ENCODE data around the gene ZNF770.
A peak's percentile ranks its signal among the peaks of the same experiment; 100 is the strongest.
"Not testable (repeated sequence)": the region's sequence is repeated elsewhere in the genome, so short reads cannot be mapped to it uniquely, and the experiment has no call there.

ZNF770 gene

GRCh38 chr15:34973512-34973911 is 14.6 kb downstream of the ZNF770 start:
- no peak for DNase-seq (ENCODE audit: low read depth in 2 of 2)

GRCh38 chr15:34970098-34970643 is 17.9 kb downstream of the ZNF770 start:
- DNase-seq (ENCODE audit: low read depth in 2 of 2), result not testable (repeated sequence)

DNA sequence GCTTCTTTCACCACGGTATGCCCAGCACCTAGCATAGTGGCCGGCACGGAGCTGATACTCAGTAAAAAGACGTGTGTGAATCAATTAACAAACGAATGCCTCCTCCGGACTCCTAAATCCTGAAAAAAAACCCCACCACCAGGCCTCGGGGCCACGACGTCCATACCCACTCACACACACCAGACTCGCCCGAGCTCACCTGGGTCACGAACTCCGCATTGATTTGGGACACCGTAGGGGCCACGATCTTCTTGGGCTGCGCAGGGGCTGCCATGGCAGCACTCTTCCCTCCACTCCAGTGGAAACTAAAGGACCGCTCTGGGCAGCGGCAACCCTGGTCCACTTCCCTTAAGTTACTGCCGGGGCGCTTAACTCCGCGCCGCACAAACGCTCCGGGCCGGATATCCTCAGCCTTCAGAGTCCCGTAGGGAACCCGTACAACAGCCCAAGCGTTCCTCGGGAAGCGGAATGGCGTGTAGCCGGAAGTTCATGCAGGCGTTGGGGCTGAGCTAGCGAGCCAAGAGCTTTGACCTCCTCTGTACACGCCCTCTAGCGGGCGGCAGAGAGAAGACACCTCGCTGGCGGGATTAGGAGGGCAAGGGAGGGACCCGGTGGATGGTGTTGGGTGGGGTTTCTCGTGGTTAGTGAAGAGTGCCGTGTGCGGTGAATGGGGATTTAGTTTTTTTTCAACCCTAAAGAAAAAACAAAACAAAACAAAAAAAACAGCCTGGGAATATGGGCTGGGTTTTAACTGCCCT is 18.6 kb downstream of the ZNF770 start, which contains the start of gene AQR:
AQR (minus strand) TSS at position 403 of the 758 bp plus-strand sequence; CDS start at position 274, 129 bp downstream.
- DNase-seq (ENCODE audit: low read depth in 2 of 2), result peak; percentile 72 to 73

DNA sequence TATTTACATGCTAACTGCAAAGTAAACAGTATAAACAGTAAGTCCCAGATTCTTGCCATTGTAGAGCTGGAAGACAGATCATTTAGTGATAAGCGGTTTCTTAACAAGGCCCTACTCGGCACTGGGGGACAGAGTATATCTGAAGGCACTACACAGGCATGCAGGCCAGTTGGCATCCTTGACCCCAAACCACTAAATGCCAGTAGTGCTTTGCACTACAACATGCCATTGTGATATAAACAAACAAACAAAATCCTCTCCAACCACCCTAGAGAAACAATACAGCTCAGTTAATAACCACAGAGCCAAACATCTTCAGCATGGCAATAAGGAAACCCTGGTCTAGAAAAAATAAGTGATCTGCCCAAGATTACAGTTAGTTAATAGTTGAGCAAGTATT is 23.8 kb downstream of the ZNF770 start:
- no peak for DNase-seq (ENCODE audit: low read depth in 2 of 2)

GRCh38 chr15:34953851-34954250 is 34.2 kb downstream of the ZNF770 start:
- DNase-seq (ENCODE audit: low read depth in 2 of 2), result no peak

DNA sequence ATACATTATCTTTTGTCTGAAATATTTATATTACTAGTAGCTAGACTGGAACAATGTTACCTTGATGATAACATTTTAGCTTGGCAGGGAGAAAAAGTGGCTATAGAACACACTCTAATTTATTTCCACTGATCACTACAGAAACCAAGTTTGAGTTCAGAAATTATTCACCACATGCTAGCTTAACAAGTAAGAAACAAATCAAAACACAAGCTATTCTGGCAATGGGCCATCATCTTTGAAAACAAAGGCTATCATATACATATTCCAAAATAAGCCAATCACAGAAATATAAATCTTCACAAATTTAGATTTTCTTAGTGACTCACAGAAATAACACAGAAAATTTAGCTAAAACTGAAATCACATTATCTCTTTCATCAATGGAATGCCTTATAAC is 35.6 kb downstream of the ZNF770 start:
- DNase-seq (ENCODE audit: low read depth in 2 of 2), result no peak

GRCh38 chr15:34951993-34952392 is 36.1 kb downstream of the ZNF770 start:
- no peak for DNase-seq (ENCODE audit: low read depth in 2 of 2)

- DNase-seq (ENCODE audit: low read depth in 2 of 2), result no peak
Measured at GRCh38 chr15:34944936-34945335, 43.2 kb downstream of the ZNF770 start.

GRCh38 chr15:34943711-34944110 is 44.4 kb downstream of the ZNF770 start:
- DNase-seq (ENCODE audit: low read depth in 2 of 2), result no peak

DNA sequence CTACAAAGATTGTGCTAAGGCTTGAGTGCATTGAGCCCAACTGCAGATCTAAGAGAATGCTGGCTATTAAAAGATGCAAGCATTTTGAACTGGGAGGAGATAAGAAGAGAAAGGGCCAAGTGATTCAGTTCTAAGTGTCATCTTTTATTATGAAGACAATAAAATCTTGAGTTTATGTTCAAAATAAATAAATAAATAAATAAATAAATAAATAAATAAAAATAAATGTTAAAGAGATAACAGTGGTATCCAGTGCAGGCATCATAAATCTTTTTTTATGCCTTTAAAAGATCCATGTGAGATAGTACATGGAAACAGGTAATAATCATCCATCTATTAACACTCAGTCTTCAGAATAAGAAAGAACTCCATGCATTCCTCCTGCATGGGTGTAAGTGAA is 44.8 kb downstream of the ZNF770 start:
- DNase-seq (ENCODE audit: low read depth in 2 of 2), result not testable (repeated sequence)

DNA sequence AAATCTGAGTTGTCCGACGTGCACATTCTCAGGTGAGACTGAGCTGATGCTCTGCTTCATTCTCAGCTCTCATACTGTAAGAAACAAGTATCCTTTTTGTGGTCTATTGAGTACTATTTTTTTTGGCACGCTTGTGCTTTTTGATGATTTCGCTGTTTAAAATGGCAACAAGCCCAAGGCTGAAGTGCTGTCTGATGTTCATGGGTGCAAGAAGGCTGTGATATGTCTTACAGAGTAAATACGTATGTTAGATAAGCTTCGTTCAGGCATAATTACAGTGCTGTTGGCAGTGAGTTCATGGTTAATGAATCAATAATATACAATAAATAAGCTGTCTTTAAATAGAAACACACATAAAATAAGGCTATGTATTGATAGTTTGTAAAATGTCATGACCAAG is 45.7 kb downstream of the ZNF770 start:
- no peak for DNase-seq (ENCODE audit: low read depth in 2 of 2)

DNA sequence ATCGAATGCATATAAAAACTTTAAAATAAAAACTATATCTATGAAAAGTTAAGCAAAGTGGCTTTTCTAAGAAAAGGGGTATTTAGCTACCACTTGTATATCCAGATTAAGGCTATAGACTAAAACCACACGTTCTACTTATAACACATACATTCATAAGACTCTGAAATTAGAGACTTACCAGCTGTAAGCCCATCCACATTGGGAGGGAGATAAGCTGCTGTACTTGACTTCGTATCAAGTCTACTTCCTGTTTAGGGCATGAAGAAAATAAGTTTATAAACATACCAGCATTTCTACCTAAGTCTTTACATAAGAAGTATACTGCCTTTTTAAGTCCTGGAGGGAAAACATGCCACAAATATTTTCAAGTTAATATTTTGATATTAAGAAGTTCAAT is 46.3 kb downstream of the ZNF770 start:
- DNase-seq (ENCODE audit: low read depth in 2 of 2), result no peak

GRCh38 chr15:34941185-34941698 is 46.8 kb downstream of the ZNF770 start:
- no peak for DNase-seq (ENCODE audit: low read depth in 2 of 2)

GRCh38 chr15:34933432-34933975 is 54.6 kb downstream of the ZNF770 start:
- DNase-seq (ENCODE audit: low read depth in 2 of 2), result no peak

DNA sequence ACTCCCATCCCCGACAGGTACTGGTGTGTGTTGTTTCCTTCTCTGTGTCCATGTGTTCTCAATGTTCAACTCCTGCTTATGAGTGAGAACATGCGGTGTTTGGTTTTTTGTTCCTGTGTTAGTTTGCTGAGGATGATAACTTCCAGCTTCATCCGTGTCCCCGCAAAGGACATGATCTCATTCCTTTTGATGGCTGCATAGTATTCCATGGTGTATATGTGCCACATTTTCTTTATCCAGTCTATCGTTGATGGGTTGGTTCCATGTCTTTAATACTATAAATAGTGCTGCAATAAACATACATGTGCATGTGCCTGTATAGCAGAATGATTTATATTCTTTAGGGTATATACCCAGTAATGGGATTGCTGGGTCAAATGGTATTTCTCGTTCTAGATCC is 59.7 kb downstream of the ZNF770 start:
- not testable (repeated sequence) for DNase-seq (ENCODE audit: low read depth in 2 of 2)
